Measurements from ENCODE around the gene MEIS2.

The MEIS2 gene

GRCh38 chr15:36959746-36960145 is 140.6 kb downstream of the MEIS2 start:
- H3K9me3 ChIP-seq (ENCODE audit: low read length), result no peaks in the 10 kb centered on the region
- H3K4me2 ChIP-seq (ENCODE audit: low read length), result no peak overlapping the region
- no peak for TF ChIP-seq EZH2 (IDR thresholded peaks at IDR 0.05; ENCODE audit: borderline replicate concordance, low read length)
- TF ChIP-seq, protein P1, sequence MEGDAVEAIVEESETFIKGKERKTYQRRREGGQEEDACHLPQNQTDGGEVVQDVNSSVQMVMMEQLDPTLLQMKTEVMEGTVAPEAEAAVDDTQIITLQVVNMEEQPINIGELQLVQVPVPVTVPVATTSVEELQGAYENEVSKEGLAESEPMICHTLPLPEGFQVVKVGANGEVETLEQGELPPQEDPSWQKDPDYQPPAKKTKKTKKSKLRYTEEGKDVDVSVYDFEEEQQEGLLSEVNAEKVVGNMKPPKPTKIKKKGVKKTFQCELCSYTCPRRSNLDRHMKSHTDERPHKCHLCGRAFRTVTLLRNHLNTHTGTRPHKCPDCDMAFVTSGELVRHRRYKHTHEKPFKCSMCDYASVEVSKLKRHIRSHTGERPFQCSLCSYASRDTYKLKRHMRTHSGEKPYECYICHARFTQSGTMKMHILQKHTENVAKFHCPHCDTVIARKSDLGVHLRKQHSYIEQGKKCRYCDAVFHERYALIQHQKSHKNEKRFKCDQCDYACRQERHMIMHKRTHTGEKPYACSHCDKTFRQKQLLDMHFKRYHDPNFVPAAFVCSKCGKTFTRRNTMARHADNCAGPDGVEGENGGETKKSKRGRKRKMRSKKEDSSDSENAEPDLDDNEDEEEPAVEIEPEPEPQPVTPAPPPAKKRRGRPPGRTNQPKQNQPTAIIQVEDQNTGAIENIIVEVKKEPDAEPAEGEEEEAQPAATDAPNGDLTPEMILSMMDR (IDR thresholded peaks at IDR 0.05; ENCODE audit: low read length), result no peak
- no peak overlapping the region for H3K9ac ChIP-seq (ENCODE audit: low read length)
- no peaks in the 10 kb centered on the region; the same call in 1 of the 2 replicates for H3K79me2 ChIP-seq (ENCODE audit: insufficient read depth, low read length)
- no peaks in the 10 kb centered on the region for H3K27me3 ChIP-seq (ENCODE audit: insufficient read depth, low read length)
- H3F3A ChIP-seq (ENCODE audit: insufficient read depth, low read length), result no peaks in the 10 kb centered on the region
- H2AFZ ChIP-seq (ENCODE audit: low read length), result no peak overlapping the region
- H4K20me1 ChIP-seq (ENCODE audit: insufficient read depth, low read length), result no peaks in the 10 kb centered on the region
- H3K36me3 ChIP-seq (ENCODE audit: insufficient read depth, low read length), result 0 out of 2 replicates have a peak, but pooled peaks cover 6% of the 10 kb centered on the region
- H3K4me1 ChIP-seq (ENCODE audit: insufficient read depth, low read length, severe bottlenecking), result peaks cover 12% of the 10 kb centered on the region
- no peak overlapping the region for H3K4me3 ChIP-seq (ENCODE audit: low read depth, low read length, poor library complexity, severe bottlenecking)
- H3K27ac ChIP-seq (ENCODE audit: low read depth, low read length, poor library complexity, severe bottlenecking), result no peak overlapping the region
- H3K9me2 ChIP-seq (ENCODE audit: low read depth, low read length), result no peaks in the 10 kb centered on the region

DNA sequence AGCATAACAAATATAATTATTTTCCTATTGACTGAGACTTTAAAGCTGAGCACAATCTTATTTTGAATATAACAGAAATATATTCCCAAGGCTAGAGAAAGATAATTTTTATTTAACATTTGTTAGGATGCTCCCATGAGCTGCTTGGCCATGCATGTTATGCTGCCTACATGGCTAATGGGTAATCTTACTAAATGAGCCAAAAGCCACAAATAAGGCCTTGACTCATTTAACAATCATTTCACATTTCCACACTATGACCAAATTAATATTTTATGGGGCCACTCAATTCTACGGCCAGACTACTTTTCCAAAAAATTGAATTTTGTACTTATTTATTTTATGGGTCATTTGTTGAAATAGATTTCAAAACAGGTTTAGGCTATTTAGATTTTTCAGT is 141.7 kb downstream of the MEIS2 start:
- no peaks in the 10 kb centered on the region for H3F3A ChIP-seq (ENCODE audit: insufficient read depth, low read length)
- H3K9me3 ChIP-seq (ENCODE audit: low read length), result no peaks in the 10 kb centered on the region
- no peak overlapping the region for H3K4me2 ChIP-seq (ENCODE audit: low read length)
- H3K79me2 ChIP-seq (ENCODE audit: insufficient read depth, low read length), result no peaks in the 10 kb centered on the region; the same call in 1 of the 2 replicates
- H3K4me1 ChIP-seq (ENCODE audit: insufficient read depth, low read length, severe bottlenecking), result peaks cover 12% of the 10 kb centered on the region
- TF ChIP-seq, protein P1 (IDR thresholded peaks at IDR 0.05; ENCODE audit: low read length), result no peak
- TF ChIP-seq EZH2 (IDR thresholded peaks at IDR 0.05; ENCODE audit: borderline replicate concordance, low read length), result no peak
- H3K9me2 ChIP-seq (ENCODE audit: low read depth, low read length), result no peaks in the 10 kb centered on the region
- H4K20me1 ChIP-seq (ENCODE audit: insufficient read depth, low read length), result no peaks in the 10 kb centered on the region
- H3K27ac ChIP-seq (ENCODE audit: low read depth, low read length, poor library complexity, severe bottlenecking), result no peak overlapping the region
- H3K36me3 ChIP-seq (ENCODE audit: insufficient read depth, low read length), result no peaks in the 10 kb centered on the region
- no peak overlapping the region for H2AFZ ChIP-seq (ENCODE audit: low read length)
- no peaks in the 10 kb centered on the region for H3K27me3 ChIP-seq (ENCODE audit: insufficient read depth, low read length)
- no peak overlapping the region for H3K9ac ChIP-seq (ENCODE audit: low read length)
- H3K4me3 ChIP-seq (ENCODE audit: low read depth, low read length, poor library complexity, severe bottlenecking), result no peak overlapping the region

DNA sequence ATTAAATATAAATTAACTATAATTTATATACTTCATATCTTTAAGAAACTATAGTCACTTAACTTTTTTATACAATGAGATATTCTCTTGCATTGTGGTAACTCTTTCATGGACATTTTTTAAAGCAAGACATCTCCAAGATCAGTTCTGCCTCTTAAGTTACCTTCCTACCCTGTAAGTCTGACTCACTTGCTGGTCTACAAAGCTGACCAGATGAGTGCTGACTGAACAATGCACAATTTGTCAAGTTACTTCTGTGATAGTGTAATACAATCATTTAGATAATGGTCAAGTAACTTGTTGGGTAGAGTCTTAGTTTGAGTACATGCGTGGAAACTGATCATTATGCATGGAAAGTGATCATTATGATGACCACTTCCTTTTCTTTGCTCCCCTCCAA is 145.9 kb downstream of the MEIS2 start:
- no peaks in the 10 kb centered on the region for H3K9me2 ChIP-seq (ENCODE audit: low read depth, low read length)
- H3K36me3 ChIP-seq (ENCODE audit: insufficient read depth, low read length), result peaks cover 7% of the 10 kb centered on the region; the same call in 1 of the 2 replicates
- H3K9ac ChIP-seq (ENCODE audit: low read length), result no peak overlapping the region
- no peak overlapping the region for H3K27ac ChIP-seq (ENCODE audit: low read depth, low read length, poor library complexity, severe bottlenecking)
- no peaks in the 10 kb centered on the region for H3K27me3 ChIP-seq (ENCODE audit: insufficient read depth, low read length)
- TF ChIP-seq, protein P1 (IDR thresholded peaks at IDR 0.05; ENCODE audit: low read length), result no peak
- no peak for TF ChIP-seq EZH2 (IDR thresholded peaks at IDR 0.05; ENCODE audit: borderline replicate concordance, low read length)
- H3K4me1 ChIP-seq (ENCODE audit: insufficient read depth, low read length, severe bottlenecking), result no peaks in the 10 kb centered on the region
- no peaks in the 10 kb centered on the region for H4K20me1 ChIP-seq (ENCODE audit: insufficient read depth, low read length)
- H3K4me2 ChIP-seq (ENCODE audit: low read length), result no peak overlapping the region
- no peaks in the 10 kb centered on the region for H3F3A ChIP-seq (ENCODE audit: insufficient read depth, low read length)
- H3K79me2 ChIP-seq (ENCODE audit: insufficient read depth, low read length), result no peaks in the 10 kb centered on the region
- H2AFZ ChIP-seq (ENCODE audit: low read length), result no peak overlapping the region
- no peaks in the 10 kb centered on the region for H3K9me3 ChIP-seq (ENCODE audit: low read length)
- H3K4me3 ChIP-seq (ENCODE audit: low read depth, low read length, poor library complexity, severe bottlenecking), result no peak overlapping the region

Measured in OCI-LY1 (cell line).